Heart right ventricle (tissue), 16 donors: ENCODE data around the gene FRAS1. TPM values are rescaled to one million over a fixed set of nuclear protein-coding genes. Genes with fewer than 3 reads are reported as not detected.
"Not testable (repeated sequence)": the region's sequence is repeated elsewhere in the genome, so short reads cannot be mapped to it uniquely, and the experiment has no call there.

Experiments
- ATAC-seq, 8 donors: fragments of 200-7000 bp; cut with Tn5 transposase; one replicate each; pipeline ENCODE4 v1.9.1; 2020; ENCODE audit warnings: mild to moderate bottlenecking in 8 of 8, moderate library complexity in 8 of 8, moderate number of reproducible peaks in 1 of 8
- DNase-seq, 2 donors: peaks; one replicate each; pipeline ENCODE4 v3.0.0-alpha.2; 2020
- H3K27ac ChIP-seq, 10 donors: fragments of 200-600 bp; sonication (generic) in 2 of 10; one replicate each; pipeline versions ENCODE4 v1.5.0 to v1.8.0; 2020 to 2022; ENCODE audit warnings: mild to moderate bottlenecking in 3 of 10
- H3K27me3 ChIP-seq, 7 donors: fragments of 200-600 bp; one replicate each; pipeline ENCODE4 v1.8.0; 2021 to 2022; ENCODE audit warnings: mild to moderate bottlenecking in 2 of 7
- H3K36me3 ChIP-seq, 9 donors: fragments of 200-600 bp; sonication (generic) in 1 of 9; one replicate each; pipeline versions ENCODE4 v1.5.0 to v1.8.0; 2020 to 2022; ENCODE audit warnings: mild to moderate bottlenecking in 2 of 9
- H3K4me1 ChIP-seq, 9 donors: fragments of 200-600 bp; sonication (generic) in 1 of 9; one replicate each; pipeline versions ENCODE4 v1.5.0 to v1.8.0; 2020 to 2022; ENCODE audit warnings: mild to moderate bottlenecking in 4 of 9
- H3K4me3 ChIP-seq, 10 donors: fragments of 200-600 bp; sonication (generic) in 2 of 10; one replicate each; pipeline versions ENCODE4 v1.5.0 to v1.8.0; 2020 to 2022; ENCODE audit warnings: mild to moderate bottlenecking in 7 of 10, moderate library complexity in 2 of 10
- H3K9me3 ChIP-seq, 11 donors: fragments of 200-600 bp in 10 of 11; sonication (generic) in 2 of 11; one replicate each; pipeline versions ENCODE4 v1.5.0 to v1.8.0; 2013 to 2022; ENCODE audit warnings: mild to moderate bottlenecking in 2 of 11, control low read depth in 1 of 11, moderate library complexity in 1 of 11
- CTCF ChIP-seq, 9 donors: fragments of 200-600 bp; sonication (generic) in 2 of 9; IDR thresholded peaks; one replicate each; pipeline versions ENCODE4 v1.5.0 to v1.8.0; 2021 to 2022; ENCODE audit warnings: antibody characterized with exemption in 9 of 9, mild to moderate bottlenecking in 5 of 9, moderate library complexity in 1 of 9
- WGBS, 2 donors: extraction: QIAGEN DNeasy Blood & Tissue Kit; methylation state at CpG; one replicate each; pipeline ENCODE4 v1.1.7; 2013; ENCODE audit warnings: inconsistent platforms in 1 of 2; 5-methylcytosine and 5-hydroxymethylcytosine counted together
- intact Hi-C, 10 donors: fragments of 100-400 bp; cut with DNase I; formaldehyde crosslinking; loops; one replicate each; pipeline versions ENCODE4 v1.11.1 to v1.14.2; 2022
- polyA plus RNA-seq, 2 donors: library from polyadenylated mRNA; stranded (reverse); fragments of 200-250 nt; gene quantifications; one replicate each; pipeline ENCODE4 v1.2.3, GENCODE V29; 2013
- total RNA-seq, 10 donors: library from RNA; stranded (reverse); fragmentation: NEBNext Ultra II Directional in 3 of 10; extraction: Animal tissue kit (Norgen Biotek cat#: 25700) in 3 of 10; gene quantifications; one replicate each; pipeline versions ENCODE4 v1.2.1 to v1.2.4, GENCODE V29; 2021 to 2023
- donor health status: Arrhythmogenic right ventricular cardiomyopathy.
- donor health status: ischemic (EF 13 %, LVEDD 7.1; RV severe dilation, severe dysfunction).
- donor health status: healthy with polysubstance abuse.
- donor health status: DM: no; HTN: yes; CAD: no.
- donor health status: DM: no; HTN: no; CAD: no.
- donor health status: ischemic (EF 25% LVEDD 6.9; RV normal size, moderate dysfunction).
- donor health status: ischemic (EF 25% LVEDD 5.7; RV mildly dilated, moderate dysfunction).
- donor health status: healthy.
- donor health status: DM: yes; HTN: yes; CAD: no.
- donor health status: Ischemic cardiomyopathy.
- donor health status: ischemic (EF 35%, LVEDD 5.7; RV mildly dilated, moderate dysfunction).
- donor health status: nonischemic (EF 11% LVEDD 7.7; RV severe dilation, severe dysfunction).
- donor health status: DM: yes; HTN: yes; CAD: no.
- donor health status: PGD.
- donor health status: ischemic (EF 29% LVEDD 5.4; RV normal size, mild dysfunction).
- donor health status: nonischemic (EF 23%, LVEDD 6.1; RV moderate dilation, normal function).

FRAS1 gene
- total and polyA plus RNA-seq, 12 donors = 0.93 to 6.2 (median 3.1) TPM

DNA sequence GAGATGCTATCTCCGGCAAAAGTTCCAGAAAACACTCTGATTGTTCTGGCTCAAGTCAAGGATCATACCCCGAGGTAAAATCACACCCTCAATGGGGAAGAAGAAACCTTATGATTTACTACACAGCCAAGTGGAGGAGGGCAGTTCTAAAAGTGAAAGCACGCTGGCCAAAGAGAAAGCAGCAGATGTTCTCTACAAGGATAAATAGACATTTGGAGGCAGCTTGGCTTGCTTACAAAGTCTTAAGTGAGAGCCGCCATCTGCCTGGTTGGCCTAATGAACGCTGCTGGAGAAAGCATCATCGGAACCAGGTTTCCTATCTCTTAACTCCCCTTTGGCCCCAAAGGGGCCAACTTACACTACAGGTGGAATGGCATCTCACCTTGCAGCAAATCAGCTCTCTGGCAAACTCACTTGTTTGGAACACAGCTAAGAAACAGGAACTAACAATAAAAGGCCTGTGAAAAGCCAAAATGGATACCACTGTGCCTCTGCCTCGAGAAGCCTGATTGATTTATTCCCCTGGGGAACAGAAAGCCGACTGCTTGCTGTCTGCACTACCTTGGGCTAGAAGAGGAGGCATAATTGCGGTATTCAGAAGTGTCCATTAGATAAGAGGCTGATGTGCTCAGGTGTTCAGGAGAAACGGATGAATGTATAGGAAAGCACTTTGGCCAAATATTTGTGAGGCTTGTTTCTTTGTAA, 22.8 kb downstream of the FRAS1 start:
- TF ChIP-seq CTCF (IDR thresholded peaks at IDR 0.05) = no peak
- no peak for ATAC-seq
- 65 to 76% methylated on average over 10 of the region's 10 CpGs for WGBS, 2 donors
- no peaks in the 10 kb centered on the region for H3K4me1 ChIP-seq
- H3K9me3 ChIP-seq = no peaks in the 10 kb centered on the region
- no peak for DNase-seq
- H3K36me3 ChIP-seq = no peaks in the 10 kb centered on the region
- H3K27me3 ChIP-seq = no peaks in the 10 kb centered on the region
- no peak overlapping the region for H3K27ac ChIP-seq
- H3K4me3 ChIP-seq = no peak overlapping the region
- intact Hi-C loops = no loop called here

- ATAC-seq (no peak), DNase-seq (no peak)
- 83 to 90% methylated on average over 2 of the region's 2 CpGs for WGBS, 2 donors
- Histone ChIP-seq H3K4me3 (no peak overlapping the region), H3K36me3 (no peaks in the 10 kb centered on the region), H3K27me3 (no peaks in the 10 kb centered on the region), H3K9me3 (no peaks in the 10 kb centered on the region), H3K27ac (no peak overlapping the region), H3K4me1 (no peaks in the 10 kb centered on the region)
- intact Hi-C loops = no loop called here
- no peak for TF ChIP-seq CTCF (IDR thresholded peaks at IDR 0.05)
Observed at GRCh38 chr4:78081541-78081940, 24.4 kb downstream of the FRAS1 start.

- Histone ChIP-seq H3K27ac (no peak overlapping the region), H3K9me3 (no peaks in the 10 kb centered on the region), H3K4me3 (no peak overlapping the region), H3K36me3 (no peaks in the 10 kb centered on the region), H3K27me3 (no peaks in the 10 kb centered on the region), H3K4me1 (no peaks in the 10 kb centered on the region)
- no peak for DNase-seq
- ATAC-seq = no peak
- no peak for TF ChIP-seq CTCF (IDR thresholded peaks at IDR 0.05)
- intact Hi-C loops = no loop called here
Observed at GRCh38 chr4:78083035-78083434, 25.9 kb downstream of the FRAS1 start.

- H3K4me1 ChIP-seq = peaks cover 0 to 9% (median 0%) of the 10 kb centered on the region in 9 donors
- no peak for TF ChIP-seq CTCF (IDR thresholded peaks at IDR 0.05)
- no peak overlapping the region for H3K27ac ChIP-seq
- H3K36me3 ChIP-seq = no peaks in the 10 kb centered on the region
- H3K27me3 ChIP-seq = no peaks in the 10 kb centered on the region
- H3K4me3 ChIP-seq = no peak overlapping the region
- DNase-seq = no peak
- intact Hi-C loops = no loop called here
- 89 to 90% methylated on average over 3 of the region's 3 CpGs for WGBS, 2 donors
- no peaks in the 10 kb centered on the region for H3K9me3 ChIP-seq
- ATAC-seq = no peak
Observed at GRCh38 chr4:78091534-78091933, 34.4 kb downstream of the FRAS1 start.

DNA sequence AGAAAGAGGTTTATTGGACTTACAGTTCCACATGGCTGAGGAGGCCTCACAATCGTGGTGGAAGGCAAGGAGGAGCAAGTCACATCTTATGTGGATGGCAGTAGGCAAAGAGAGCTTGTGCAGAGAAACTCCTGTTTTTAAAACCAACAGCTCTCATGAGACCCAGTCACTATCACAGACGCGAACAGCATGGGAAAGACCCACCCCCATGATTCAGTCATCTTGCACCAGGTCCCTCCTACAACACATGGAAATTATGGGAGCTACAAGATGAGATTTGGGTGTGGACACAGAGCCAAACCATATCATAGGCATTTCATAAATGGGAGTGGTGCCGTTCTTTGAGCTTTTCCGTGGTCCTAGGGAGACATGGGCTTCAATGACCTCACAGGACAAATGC, 35.2 kb downstream of the FRAS1 start:
- H3K27ac ChIP-seq, DNase-seq, ATAC-seq, H3K4me3 ChIP-seq, intact Hi-C loops, H3K36me3 ChIP-seq, H3K4me1 ChIP-seq, H3K27me3 ChIP-seq, H3K9me3 ChIP-seq: not testable (repeated sequence)
- 69 to 77% methylated on average over 5 of the region's 5 CpGs for WGBS, 2 donors
